ENCODE data around the gene OBSCN.

Gene OBSCN

DNA sequence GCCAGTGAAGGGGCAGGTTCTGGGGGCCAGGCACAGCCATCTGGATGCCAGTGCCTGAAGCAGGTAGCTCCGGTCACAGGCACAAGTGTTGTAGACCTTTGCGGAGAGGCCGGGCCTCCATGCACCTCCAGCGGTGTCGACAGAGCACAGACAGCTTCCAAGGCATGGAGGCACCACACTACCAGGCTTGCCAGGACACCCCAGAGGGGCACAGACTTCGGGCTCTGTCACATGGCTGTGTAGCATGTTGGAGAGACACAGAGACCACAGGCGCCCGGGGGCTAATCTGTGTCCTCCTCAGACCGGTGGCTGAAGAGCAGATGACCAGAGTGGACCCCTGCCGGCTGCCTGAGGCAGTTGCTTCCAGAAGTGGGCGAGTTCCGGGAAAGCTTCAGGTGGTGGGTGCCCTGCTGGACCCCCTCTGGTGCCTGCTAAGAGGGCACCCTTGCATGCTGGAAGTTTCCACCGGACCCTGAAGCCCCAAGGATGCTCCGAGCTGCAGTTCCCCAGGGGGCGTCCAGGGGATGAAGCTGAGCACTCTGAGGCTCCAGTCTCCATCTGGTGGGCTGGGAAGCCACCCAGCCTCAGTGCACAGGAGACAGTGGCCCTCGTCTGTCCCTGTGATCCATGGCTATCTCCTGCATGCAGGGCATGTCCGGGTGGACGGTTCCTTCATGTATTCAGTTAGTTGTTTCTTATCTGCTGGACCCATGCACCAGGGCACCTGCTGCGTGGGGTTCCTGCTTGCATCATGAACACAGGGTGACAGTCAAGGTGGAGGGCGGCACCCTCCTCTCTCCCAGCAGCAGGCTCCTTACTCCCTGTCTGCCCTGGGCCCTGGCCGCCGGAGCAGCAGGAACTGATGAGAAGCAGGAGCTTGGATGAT, 82.4 kb downstream of the OBSCN start:
- no peak for DNase-seq

DNA sequence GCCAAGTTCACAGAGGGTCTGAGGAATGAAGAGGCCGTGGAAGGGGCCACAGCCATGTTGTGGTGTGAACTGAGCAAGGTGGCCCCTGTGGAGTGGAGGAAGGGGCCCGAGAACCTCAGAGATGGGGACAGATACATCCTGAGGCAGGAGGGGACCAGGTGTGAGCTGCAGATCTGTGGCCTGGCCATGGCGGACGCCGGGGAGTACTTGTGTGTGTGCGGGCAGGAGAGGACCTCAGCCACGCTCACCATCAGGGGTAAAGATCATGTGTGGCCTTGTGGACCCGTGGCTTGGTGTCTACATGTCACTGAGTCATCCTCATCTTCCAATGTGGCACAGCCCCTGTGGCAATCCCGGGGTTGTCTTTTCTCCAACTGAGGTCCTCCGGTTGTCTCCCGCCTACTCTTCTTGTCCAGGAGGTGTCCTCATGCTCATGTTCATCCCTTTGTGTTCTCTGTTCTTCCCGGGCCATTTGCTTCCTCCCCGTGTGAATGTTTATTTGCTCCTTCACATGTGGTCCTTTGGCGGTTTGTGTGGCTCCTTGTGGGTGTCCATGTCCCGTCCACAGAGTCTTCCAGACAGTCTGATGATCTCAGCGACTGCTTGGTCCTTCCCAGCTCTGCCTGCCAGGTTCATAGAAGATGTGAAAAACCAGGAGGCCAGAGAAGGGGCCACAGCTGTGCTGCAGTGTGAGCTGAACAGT, 84.2 kb downstream of the OBSCN start:
- DNase-seq: no peak

GRCh38 chr1:228292609-228292911, 84.7 kb downstream of the OBSCN start:
- DNase-seq: no peak

- DNase-seq: no peak
Observed at GRCh38 chr1:228293393-228293792, 85.5 kb downstream of the OBSCN start.

DNA sequence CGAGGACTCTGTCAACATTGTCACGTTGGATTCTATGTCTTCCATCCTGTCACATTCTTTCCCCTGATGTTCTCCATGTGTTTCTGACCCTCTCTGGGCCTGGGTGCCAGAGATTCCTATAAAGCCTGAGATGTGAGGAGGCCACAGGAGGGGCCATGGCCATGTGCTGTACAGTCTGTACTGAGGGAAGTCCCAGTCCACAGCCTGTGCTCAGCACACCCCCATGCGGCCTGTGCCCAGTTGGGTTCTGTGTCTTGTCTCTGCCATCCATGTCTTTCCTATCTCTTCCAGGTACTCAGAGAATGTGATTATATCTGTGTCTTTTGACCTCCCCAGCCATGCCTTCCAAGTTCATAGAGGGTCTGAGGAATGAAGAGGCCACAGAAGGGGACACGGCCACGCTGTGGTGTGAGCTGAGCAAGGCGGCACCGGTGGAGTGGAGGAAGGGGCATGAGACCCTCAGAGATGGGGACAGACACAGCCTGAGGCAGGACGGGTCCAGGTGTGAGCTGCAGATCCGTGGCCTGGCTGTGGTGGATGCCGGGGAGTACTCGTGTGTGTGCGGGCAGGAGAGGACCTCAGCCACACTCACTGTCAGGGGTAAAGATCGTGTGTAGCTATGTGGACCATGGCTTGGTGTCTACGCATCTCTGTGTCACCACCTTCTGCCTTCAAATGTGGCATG, 86.1 kb downstream of the OBSCN start:
- DNase-seq: no peak

- DNase-seq: no peak
Observed at GRCh38 chr1:228294717-228295116, 86.9 kb downstream of the OBSCN start.

GRCh38 chr1:228295201-228295600, 87.4 kb downstream of the OBSCN start:
- DNase-seq: no peak

GRCh38 chr1:228295981-228296380, 88.1 kb downstream of the OBSCN start:
- DNase-seq: no peak

- DNase-seq: no peak
Observed at GRCh38 chr1:228297242-228297641, 89.4 kb downstream of the OBSCN start.

GRCh38 chr1:228297822-228298221, 90.0 kb downstream of the OBSCN start:
- no peak for DNase-seq

GRCh38 chr1:228298471-228298870, 90.6 kb downstream of the OBSCN start:
- no peak for DNase-seq

GRCh38 chr1:228299211-228299610, 91.4 kb downstream of the OBSCN start:
- no peak for DNase-seq

- no peak for DNase-seq
Observed at GRCh38 chr1:228299901-228300300, 92.1 kb downstream of the OBSCN start.

DNA sequence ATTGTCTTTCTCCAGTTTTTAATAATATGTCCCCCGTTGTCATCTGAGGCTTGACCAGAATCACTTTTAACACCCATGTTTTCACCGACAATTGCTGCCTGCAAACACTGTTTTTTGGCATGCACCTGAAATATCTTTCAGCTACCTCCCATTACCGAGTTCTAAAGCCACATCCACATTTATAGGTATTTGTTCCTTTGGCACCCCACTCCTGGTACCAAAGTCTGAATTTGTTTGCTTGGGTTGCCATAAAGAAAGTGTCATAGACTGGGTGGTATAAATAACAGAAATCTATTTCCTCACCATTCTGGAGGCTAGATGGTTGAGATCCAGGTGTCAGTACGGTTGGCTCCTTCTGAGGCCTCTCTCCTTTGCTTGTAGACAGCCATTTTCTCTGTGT, 94.2 kb downstream of the OBSCN start:
- DNase-seq: no peak

- no peak for DNase-seq
Observed at GRCh38 chr1:228303596-228303995, 95.8 kb downstream of the OBSCN start.

- no peak for DNase-seq
Observed at GRCh38 chr1:228304225-228304624, 96.4 kb downstream of the OBSCN start.

DNA sequence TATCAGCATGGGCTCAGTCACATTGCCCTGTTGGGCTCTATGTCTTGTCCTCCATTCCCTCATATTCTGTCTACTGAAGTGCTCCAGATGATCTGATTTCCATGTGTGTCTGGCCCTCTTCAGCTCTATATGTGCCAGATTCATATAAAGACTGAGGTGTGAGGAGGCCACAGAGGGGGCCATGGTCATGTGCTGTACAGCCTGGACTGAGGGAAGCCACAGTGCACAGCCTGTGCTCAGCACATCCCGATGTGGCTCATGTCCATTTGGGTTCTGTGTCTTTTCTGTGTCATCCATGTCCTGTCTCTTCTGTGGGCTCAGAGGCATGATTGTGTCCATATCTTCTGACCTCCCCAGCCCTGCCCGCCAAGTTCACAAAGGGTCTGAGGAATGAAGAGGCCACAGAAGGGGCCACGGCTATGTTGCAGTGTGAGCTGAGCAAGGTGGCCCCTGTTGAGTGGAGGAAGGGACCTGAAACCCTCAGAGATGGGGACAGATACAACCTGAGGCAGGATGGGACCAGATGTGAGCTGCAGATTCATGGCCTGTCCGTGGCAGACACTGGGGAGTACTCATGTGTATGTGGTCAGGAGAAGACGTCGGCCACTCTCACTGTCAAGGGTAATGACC, 97.0 kb downstream of the OBSCN start:
- no peak for DNase-seq

GRCh38 chr1:228305721-228306152, 97.9 kb downstream of the OBSCN start:
- no peak for DNase-seq

DNA sequence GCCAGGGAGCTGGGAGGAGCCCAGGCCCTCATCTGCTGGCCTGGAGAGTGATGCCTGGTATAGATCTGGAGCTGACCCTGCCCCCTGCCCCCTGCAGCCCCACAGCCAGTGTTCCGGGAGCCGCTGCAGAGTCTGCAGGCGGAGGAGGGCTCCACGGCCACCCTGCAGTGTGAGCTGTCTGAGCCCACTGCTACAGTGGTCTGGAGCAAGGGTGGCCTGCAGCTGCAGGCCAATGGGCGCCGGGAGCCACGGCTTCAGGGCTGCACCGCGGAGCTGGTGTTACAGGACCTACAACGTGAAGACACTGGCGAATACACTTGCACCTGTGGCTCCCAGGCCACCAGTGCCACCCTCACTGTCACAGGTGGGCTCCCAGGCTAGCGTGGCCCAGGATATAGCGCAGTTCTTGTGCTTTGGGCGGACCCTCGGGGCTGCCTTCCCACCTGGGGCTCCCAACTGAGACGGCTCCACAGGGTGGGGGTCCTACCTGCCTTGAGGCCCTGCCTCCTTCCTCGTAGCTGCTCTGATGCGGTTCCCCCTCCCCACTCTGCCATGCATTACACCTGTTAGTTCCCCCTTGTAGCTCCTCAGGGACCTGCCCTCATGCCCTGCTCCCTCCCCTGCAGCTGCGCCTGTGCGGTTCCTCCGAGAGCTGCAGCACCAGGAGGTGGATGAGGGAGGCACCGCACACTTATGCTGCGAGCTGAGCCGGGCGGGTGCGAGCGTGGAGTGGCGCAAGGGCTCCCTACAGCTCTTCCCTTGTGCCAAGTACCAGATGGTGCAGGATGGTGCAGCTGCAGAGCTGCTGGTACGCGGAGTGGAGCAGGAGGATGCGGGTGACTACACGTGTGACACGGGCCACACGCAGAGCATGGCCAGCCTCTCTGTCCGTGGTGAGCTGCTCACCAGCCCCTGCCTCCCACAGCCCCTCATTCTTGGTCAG, 98.7 kb downstream of the OBSCN start:
- no peak for DNase-seq

DNA sequence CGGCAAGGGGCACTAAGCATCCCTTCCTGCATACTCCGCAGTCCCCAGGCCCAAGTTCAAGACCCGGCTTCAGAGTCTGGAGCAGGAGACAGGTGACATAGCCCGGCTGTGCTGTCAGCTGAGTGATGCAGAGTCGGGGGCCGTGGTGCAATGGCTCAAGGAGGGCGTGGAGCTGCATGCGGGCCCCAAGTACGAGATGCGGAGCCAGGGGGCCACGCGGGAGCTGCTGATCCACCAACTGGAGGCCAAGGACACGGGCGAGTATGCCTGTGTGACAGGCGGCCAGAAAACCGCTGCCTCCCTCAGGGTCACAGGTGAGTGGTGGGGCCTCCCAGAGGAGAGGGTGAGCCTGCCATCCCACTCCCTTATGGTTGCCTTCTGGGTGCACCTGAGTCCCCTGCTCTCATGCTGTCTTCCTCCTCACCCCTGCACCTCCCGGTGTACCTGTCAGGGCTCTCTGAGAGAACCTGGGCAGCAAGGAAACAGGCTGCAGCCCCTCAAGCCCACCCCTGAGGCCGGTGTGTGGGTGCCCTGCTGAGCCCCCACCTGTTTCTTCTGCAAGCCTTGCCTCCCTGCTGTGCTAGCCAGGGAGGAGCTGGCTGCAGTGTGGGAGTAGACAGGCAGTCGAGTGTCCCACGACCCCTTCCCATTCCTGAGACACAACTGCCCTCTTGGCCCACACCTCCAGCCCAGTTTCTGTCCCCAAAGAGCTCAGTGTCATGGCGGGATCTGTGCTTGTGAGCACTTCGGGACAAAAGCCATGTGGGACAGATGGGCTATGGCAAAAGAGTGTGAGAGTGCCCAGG, 99.6 kb downstream of the OBSCN start:
- DNase-seq: no peak

DNA sequence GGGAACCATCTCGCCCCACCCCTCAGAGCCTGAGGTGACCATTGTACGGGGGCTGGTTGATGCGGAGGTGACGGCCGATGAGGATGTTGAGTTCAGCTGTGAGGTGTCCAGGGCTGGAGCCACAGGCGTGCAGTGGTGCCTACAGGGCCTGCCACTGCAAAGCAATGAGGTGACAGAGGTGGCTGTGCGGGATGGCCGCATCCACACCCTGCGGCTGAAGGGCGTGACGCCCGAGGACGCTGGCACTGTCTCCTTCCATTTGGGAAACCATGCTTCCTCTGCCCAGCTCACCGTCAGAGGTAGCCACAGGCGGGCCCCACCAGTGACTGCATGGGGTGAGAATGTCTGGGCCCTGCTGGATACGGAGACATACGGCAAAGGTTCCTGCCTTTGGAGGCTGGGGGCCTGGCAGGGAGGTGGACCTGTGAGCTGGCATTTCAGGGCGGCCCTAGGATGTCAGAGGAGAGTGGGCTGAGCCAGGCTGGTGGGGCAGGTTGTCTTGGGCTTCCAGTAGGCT, 100.3 kb downstream of the OBSCN start:
- no peak for DNase-seq
